Right atrium auricular region (tissue), 2 donors: ENCODE results near the gene PORCN. TPM values are rescaled to one million over a fixed set of nuclear protein-coding genes. Genes with fewer than 3 reads are reported as not detected.
"Not testable (repeated sequence)": the region's sequence is repeated elsewhere in the genome, so short reads cannot be mapped to it uniquely, and the experiment has no call there.

Experiments
- DNase-seq: peaks from one replicate; pipeline ENCODE4 v3.0.0-alpha.2; 2019; ENCODE audit warnings: low spot score
- H3K27ac ChIP-seq, 2 donors: fragments of 200-600 bp; sonication (generic); 1 replicate in 1 of 2; 2 replicates in 1 of 2; pipeline ENCODE4 v1.5.1; 2016 to 2019
- H3K27me3 ChIP-seq, 2 donors: fragments of 200-600 bp; sonication (generic); one replicate each; pipeline versions ENCODE4 v1.5.1 to v1.6.0; 2017 to 2019
- H3K36me3 ChIP-seq: fragments of 200-600 bp; sonication (generic); one replicate; pipeline ENCODE4 v1.5.1; 2016
- H3K4me1 ChIP-seq, 2 donors: fragments of 200-600 bp; sonication (generic); one replicate each; pipeline versions ENCODE4 v1.5.1 to v1.6.0; 2017 to 2019
- H3K4me3 ChIP-seq, 2 donors: fragments of 200-600 bp; sonication (generic); 1 replicate in 1 of 2; 2 replicates in 1 of 2; pipeline ENCODE4 v1.5.1; 2017 to 2019; ENCODE audit warnings: mild to moderate bottlenecking in 1 of 2, moderate library complexity in 1 of 2
- H3K9me3 ChIP-seq, 2 donors: fragments of 200-600 bp; sonication (generic); one replicate each; pipeline ENCODE4 v1.5.1; 2019
- total RNA-seq, 2 donors: library from RNA; depleted of rRNA; stranded (reverse); fragments of >200 nt; gene quantifications; one replicate each; pipeline ENCODE4 v1.1.0, GENCODE V29; 2016
- TF ChIP-seq, protein P1 (sequence below), 2 donors: fragments of 200-600 bp; sonication (generic); IDR thresholded peaks; one replicate each; pipeline ENCODE4 v1.5.1; 2019; ENCODE audit warnings: antibody characterized with exemption in 2 of 2

The PORCN gene
- total RNA-seq, 2 donors from 2014 or later, result 23.0 to 43.0 TPM

DNA sequence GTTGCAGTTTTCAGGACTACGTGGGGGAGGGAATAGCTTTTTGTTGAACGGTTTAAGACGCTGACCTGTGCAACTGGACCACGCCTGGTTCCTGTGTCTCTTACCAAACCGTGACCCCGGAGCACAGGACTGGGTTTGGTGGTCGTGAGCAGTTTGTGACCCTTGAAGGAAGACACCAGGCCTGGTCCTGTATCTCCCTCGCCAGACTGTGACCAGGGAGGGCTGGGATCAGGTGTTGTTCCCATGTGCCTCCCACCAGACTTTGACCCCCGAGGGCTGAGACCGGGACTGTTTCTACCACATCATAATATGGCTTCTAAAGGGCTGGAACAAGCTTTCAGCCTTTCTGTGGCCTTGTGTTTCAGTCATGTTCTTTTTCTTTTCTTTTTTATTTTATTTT is 13.5 kb downstream of the PORCN start:
- Histone ChIP-seq H3K4me3 (peak overlapping the region; percentile 38 to 58), H3K36me3 (peaks cover 8% of the 10 kb centered on the region), H3K9me3 (no peaks in the 10 kb centered on the region), H3K27me3 (no peaks in the 10 kb centered on the region), H3K4me1 (peaks cover 0 to 8% of the 10 kb centered on the region in 2 donors), H3K27ac (peak overlapping the region; percentile 75 to 78)
- DNase-seq, result no peak
- TF ChIP-seq, protein P1, sequence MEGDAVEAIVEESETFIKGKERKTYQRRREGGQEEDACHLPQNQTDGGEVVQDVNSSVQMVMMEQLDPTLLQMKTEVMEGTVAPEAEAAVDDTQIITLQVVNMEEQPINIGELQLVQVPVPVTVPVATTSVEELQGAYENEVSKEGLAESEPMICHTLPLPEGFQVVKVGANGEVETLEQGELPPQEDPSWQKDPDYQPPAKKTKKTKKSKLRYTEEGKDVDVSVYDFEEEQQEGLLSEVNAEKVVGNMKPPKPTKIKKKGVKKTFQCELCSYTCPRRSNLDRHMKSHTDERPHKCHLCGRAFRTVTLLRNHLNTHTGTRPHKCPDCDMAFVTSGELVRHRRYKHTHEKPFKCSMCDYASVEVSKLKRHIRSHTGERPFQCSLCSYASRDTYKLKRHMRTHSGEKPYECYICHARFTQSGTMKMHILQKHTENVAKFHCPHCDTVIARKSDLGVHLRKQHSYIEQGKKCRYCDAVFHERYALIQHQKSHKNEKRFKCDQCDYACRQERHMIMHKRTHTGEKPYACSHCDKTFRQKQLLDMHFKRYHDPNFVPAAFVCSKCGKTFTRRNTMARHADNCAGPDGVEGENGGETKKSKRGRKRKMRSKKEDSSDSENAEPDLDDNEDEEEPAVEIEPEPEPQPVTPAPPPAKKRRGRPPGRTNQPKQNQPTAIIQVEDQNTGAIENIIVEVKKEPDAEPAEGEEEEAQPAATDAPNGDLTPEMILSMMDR (IDR thresholded peaks at IDR 0.05), result no peak

DNA sequence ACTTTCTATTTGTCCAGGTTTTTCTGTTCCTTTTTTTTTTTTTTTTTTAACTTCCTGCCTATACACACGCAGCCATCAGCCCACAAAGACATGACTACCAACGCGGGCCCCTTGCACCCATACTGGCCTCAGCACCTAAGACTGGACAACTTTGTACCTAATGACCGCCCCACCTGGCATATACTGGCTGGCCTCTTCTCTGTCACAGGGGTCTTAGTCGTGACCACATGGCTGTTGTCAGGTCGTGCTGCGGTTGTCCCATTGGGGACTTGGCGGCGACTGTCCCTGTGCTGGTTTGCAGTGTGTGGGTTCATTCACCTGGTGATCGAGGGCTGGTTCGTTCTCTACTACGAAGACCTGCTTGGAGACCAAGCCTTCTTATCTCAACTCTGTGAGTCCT is 14.9 kb downstream of the PORCN start:
- H3K27ac ChIP-seq, result no peak overlapping the region
- H3K36me3 ChIP-seq, result peaks cover 8% of the 10 kb centered on the region
- H3K4me1 ChIP-seq, result peaks cover 0 to 8% of the 10 kb centered on the region in 2 donors
- H3K4me3 ChIP-seq, result no peak overlapping the region
- DNase-seq, result no peak
- H3K9me3 ChIP-seq, result no peaks in the 10 kb centered on the region
- no peaks in the 10 kb centered on the region for H3K27me3 ChIP-seq
- TF ChIP-seq, protein P1 (IDR thresholded peaks at IDR 0.05), result no peak

DNA sequence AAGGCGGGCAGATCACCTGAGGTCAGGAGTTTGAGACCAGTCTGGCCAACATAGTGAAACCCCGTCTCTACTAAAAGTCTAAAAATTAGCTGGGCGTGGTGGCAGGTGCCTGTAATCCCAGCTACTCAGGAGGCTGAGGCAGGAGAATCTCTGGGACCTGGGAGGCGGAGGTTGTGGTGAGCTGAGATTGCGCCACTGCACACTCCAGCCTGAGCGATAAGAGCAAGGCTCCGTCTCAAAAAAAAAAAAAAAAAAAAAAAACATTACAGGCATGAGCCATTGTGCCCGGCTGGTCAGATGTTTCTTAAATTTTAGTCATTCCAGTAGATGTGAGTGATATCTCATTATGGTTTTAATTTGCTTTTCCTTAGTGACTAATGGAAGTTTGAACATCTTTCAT is 17.1 kb downstream of the PORCN start:
- DNase-seq, H3K27ac ChIP-seq, H3K9me3 ChIP-seq, H3K4me3 ChIP-seq, H3K27me3 ChIP-seq, H3K4me1 ChIP-seq: not testable (repeated sequence)
- peaks cover 14% of the 10 kb centered on the region for H3K36me3 ChIP-seq

DNA sequence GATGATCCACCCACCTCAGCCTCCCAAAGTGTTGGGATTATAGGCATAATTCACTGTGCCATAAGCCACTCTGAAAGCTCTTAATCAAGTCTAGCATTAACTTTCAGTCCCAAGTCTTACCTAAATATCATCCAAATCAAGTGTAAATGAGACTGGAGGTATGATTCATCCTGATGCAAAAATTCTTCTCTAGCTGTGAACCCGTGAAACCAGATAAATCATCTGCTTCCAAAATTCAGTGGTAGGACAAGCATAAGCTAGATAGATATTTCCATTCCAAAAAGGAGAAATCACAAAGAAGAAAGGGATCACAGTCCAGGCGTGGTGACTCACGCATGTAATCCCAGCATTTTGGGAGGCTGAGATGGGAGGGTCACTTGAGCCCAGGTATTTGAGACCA is 21.9 kb downstream of the PORCN start:
- Histone ChIP-seq H3K4me3 (no peak overlapping the region), H3K36me3 (peaks cover 14% of the 10 kb centered on the region), H3K27ac (peak overlapping the region in 1 of 2 donors; percentile 83), H3K9me3 (no peaks in the 10 kb centered on the region), H3K27me3 (no peaks in the 10 kb centered on the region), H3K4me1 (no peaks in the 10 kb centered on the region)
- no peak for DNase-seq
- TF ChIP-seq, protein P1 (IDR thresholded peaks at IDR 0.05), result no peak

DNA sequence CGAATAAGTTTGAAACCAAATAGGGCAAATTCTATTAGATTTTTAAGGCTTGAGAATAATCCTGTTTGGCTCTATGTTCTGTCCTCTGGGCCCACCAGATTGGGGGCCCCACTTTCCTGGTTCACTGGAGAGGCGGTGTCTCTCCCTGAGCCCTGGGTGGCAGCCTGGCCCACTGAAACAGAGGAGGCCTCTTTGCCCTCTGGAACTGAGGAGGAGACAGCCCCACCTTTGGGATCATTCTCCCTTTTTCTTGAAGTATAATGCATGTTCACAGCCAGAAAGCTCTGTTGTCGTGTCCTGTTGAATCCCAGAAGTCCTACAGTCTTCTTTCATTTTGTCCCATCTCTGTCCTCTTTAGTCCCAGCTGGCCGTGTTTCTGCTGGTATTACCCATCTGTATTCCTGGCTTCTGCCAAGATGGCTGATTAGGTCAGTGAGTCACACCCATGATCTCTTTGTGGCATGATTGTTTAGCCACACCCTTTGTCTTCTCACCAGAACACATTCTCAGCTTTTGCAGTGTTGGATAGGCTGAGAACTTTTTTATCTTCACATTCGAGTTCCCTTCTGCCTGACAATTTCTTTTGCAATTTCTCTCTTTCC is 22.7 kb downstream of the PORCN start:
- peaks cover 14% of the 10 kb centered on the region for H3K36me3 ChIP-seq
- H3K27me3 ChIP-seq, result no peaks in the 10 kb centered on the region
- DNase-seq, result peak; percentile 64
- H3K4me1 ChIP-seq, result no peaks in the 10 kb centered on the region
- H3K4me3 ChIP-seq, result no peak overlapping the region
- TF ChIP-seq, protein P1 (IDR thresholded peaks at IDR 0.05), result no peak
- no peaks in the 10 kb centered on the region for H3K9me3 ChIP-seq
- peak overlapping the region; percentile 68 to 83 for H3K27ac ChIP-seq

DNA sequence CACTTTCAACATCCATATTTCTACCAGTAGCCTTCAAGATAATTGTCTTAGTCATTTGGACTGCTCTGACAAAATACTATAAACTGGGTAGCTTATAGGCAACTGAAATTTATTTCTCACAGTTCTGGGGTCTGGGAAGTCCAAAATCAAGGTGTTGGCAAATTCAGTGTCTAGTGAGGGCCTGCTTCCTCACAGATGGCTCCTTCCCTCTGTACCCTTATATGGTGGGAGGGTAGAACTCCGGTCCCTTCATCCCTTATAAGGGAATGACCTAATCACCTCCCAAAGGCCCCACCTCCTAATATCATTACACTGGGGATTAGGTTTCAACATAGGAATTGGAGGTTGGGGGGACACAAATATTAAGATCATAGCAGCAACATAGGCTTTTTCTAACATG is 23.4 kb downstream of the PORCN start:
- no peak for DNase-seq
- Histone ChIP-seq H3K27ac (peak overlapping the region; percentile 68 to 83), H3K27me3 (no peaks in the 10 kb centered on the region), H3K36me3 (peaks cover 7% of the 10 kb centered on the region), H3K4me1 (no peaks in the 10 kb centered on the region), H3K4me3 (no peak overlapping the region), H3K9me3 (no peaks in the 10 kb centered on the region)
- TF ChIP-seq, protein P1 (IDR thresholded peaks at IDR 0.05), result no peak
